Measurements from ENCODE around the gene CRX. TPM values are rescaled to one million over a fixed set of nuclear protein-coding genes. Genes with fewer than 3 reads are reported as not detected.
A peak's percentile ranks its signal among the peaks of the same experiment; 100 is the strongest.
"Not testable (repeated sequence)": the region's sequence is repeated elsewhere in the genome, so short reads cannot be mapped to it uniquely, and the experiment has no call there.

CRX gene
- not detected in 2 replicates for total RNA-seq

DNA sequence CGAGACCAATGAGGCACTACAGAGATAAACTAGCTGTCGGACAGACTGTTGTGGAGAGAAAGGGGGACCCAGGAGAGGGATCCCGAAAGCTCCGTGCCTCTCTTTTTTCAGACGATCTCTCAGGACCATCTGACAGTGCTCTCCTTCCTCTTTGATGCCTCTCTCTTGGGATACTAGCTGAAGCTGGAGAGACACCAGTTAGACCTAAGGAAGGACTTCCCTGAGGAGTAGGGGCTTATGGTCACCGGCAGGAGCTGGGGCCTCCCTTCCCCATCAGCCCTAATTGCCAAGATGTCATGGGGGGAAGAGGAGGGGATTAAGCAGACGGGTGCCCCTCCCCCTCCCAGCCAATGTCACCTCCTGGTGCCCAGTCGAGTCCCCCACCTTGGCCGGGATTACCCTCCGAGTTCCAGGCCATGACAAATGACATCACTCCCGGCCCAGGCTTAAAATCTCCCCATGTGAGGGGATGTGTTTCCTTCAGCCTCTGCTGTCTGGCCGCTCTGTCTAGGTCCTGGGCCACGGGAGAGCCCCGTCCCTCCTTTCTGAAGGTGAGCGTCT lies at the start of gene CRX:
TSS of gene CRX (plus strand) at position 478 of the 561 bp plus-strand sequence. CDS start 12,507 bp downstream, outside the sequence.
- Mint-ChIP-seq H3K36me3 (ENCODE audit: low read depth) (no peaks in the 10 kb centered on the region), H3K27me3 (ENCODE audit: low read depth) (peaks cover 17% of the 10 kb centered on the region), H3K9me3 (no peaks in the 10 kb centered on the region), H3K4me1 (ENCODE audit: low read depth) (no peaks in the 10 kb centered on the region), H3K27ac (no peak within 1 kb of the TSS), H3K4me3 (ENCODE audit: low read depth) (no peak within 1 kb of the TSS)
- intact Hi-C loops (cut with micrococcal nuclease): no loop called here
- DNase-seq (ENCODE audit: low spot score): no peak

DNA sequence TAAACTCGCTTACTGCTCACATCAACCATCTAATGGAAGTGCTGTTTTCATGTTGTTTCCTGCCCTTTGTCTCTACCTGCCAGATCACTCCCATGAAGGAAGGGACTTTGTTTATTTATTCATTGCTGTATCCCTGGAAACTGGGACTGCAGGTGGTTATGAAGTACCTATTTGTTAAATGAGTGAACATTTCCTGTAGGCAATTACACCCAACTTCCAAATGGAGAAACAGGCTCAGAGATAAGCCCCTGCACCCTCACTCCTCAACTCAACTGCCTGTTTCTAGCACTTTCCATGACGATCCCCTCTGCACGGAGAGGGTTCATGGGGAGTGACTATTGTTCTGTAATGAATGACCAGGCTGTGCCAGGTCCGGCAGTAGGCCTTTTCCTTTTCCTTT lies 45.2 kb upstream of the CRX start:
- H3K27me3 Mint-ChIP-seq (ENCODE audit: low read depth): no peaks in the 10 kb centered on the region
- no peaks in the 10 kb centered on the region for H3K9me3 Mint-ChIP-seq
- peaks cover 14% of the 10 kb centered on the region for H3K36me3 Mint-ChIP-seq (ENCODE audit: low read depth)
- peaks cover 9% of the 10 kb centered on the region for H3K4me1 Mint-ChIP-seq (ENCODE audit: low read depth)
- no peak for DNase-seq (ENCODE audit: low spot score)
- H3K27ac Mint-ChIP-seq: no peak overlapping the region
- no peak overlapping the region for H3K4me3 Mint-ChIP-seq (ENCODE audit: low read depth)
- intact Hi-C loops (cut with micrococcal nuclease): no loop called here

DNA sequence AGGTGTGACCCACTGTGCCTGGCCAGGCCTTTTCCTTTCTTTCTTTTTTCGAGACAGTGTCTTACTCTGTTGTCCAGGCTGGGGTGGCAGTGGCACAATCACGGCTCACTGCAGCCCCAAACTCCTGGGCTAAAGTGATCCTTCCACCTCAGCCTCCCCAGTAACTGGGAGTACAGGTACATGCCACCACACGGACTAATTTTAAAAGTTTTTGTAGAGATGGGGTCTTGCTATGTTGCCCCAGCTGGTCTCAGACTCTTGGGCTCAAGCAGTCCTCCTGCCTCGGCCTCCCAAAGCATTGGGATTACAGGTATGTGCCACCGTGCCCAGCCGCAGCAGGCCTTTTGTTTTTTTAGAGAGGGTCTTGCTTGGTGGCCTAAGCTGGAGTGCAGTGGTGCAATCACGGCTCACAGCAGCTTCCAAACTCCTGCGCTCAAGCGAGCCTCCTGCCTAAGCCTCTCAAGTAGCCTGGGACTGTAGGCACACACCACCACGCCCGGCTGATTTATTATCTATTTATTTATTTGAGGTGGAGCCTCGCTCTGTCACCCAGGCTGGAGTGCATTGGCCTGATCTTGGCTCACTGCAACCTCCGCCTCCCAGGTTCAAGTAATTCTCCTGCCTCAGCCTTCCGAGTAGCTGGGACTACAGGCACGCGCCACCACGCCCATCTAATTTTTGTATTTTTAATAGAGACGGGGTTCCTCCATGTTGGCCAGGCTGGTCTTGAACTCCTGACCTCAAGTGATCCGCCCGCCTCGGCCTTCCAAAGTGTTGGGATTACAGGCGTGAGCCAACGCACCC lies 44.3 kb upstream of the CRX start:
- H3K27ac Mint-ChIP-seq: not testable (repeated sequence)

DNA sequence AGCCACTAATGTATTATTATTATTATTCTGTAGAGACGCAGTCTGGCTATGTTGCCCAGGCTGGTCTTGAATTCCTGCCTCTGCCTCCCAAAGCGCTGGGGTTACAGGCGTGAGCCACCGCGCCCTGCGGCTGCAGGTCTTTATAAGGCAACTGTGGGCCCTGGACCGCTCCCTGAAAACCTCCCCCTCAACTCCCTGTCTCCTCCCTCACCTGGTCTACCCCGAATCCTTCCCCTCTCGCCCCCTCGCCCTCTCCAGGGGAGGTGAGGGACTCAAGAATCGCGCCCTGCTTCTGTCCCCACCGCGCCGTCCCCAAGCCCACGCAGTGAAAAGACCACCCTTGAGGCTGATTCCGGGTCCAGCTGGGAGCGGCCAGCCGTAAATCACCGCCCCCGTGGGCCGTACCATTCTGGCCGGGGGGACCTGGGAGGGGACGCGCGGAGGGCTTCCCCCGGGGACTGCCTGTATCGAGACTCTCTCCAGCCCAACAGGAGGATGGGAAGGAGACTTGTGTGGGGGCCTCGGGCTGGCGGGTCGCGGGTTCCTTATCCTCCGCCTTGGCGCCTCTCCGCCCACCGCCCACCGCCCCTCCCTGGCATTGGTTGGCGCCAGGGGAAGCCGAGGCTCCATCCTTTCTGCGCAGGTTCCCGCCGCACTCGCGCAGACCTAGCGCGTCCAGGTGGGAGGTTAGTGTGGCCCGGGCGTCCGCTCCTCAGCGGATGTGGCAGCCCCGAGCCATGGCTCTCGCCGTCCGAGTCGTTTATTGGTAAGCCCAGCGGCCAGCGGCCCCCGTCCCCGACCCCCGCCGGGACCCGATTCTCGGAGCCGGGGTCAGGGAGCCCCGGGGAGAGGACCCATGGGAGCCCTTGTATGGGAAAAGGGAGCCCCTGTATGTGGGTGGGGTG lies 43.4 kb upstream of the CRX start, which contains the start of gene SELENOW:
TSS of gene SELENOW (plus strand) at position 655 of the 905 bp plus-strand sequence. CDS start at position 738, 83 bp downstream.
- Mint-ChIP-seq H3K27ac (peak within 1 kb of the TSS; percentile 91), H3K9me3 (no peaks in the 10 kb centered on the region), H3K4me3 (ENCODE audit: low read depth) (peak within 1 kb of the TSS; percentile 95), H3K4me1 (ENCODE audit: low read depth) (peaks cover 9% of the 10 kb centered on the region), H3K36me3 (ENCODE audit: low read depth) (peaks cover 22% of the 10 kb centered on the region), H3K27me3 (ENCODE audit: low read depth) (no peaks in the 10 kb centered on the region)
- peak; percentile 74 for DNase-seq (ENCODE audit: low spot score)
- intact Hi-C loops (cut with micrococcal nuclease): no loop called here

More for the DNA sequence above, 44.3 kb upstream of the CRX start:
- Mint-ChIP-seq H3K36me3 (ENCODE audit: low read depth) (peaks cover 18% of the 10 kb centered on the region), H3K4me3 (ENCODE audit: low read depth) (peak overlapping the region; percentile 95)
- H3K4me1 Mint-ChIP-seq (ENCODE audit: low read depth); intact Hi-C loops (cut with micrococcal nuclease); H3K27me3 Mint-ChIP-seq (ENCODE audit: low read depth); DNase-seq (ENCODE audit: low spot score); H3K9me3 Mint-ChIP-seq: not testable (repeated sequence)

DNA sequence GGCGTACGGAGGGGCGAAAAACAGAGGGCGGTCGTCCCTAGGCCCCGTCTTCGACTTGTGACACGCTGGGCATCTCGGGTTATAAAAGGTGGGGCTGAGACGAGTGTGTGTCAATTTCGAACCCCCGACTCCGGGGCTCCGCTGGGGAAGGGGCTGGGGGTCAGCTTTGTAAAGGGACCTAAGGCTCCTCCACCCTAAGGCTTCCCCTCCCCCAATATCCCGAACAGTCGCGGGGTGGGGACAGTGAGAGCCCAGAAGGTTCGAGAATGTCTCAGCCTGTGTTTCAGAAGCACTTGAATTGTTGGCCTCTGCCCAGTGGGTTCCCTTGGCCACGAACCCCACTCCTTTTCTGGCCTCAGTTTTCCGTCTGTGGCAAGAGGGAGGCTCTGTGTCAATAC lies 42.8 kb upstream of the CRX start:
- no peaks in the 10 kb centered on the region for H3K9me3 Mint-ChIP-seq
- peaks cover 26% of the 10 kb centered on the region for H3K36me3 Mint-ChIP-seq (ENCODE audit: low read depth)
- peaks cover 9% of the 10 kb centered on the region for H3K4me1 Mint-ChIP-seq (ENCODE audit: low read depth)
- no peaks in the 10 kb centered on the region for H3K27me3 Mint-ChIP-seq (ENCODE audit: low read depth)
- peak overlapping the region; percentile 70 for H3K27ac Mint-ChIP-seq
- H3K4me3 Mint-ChIP-seq (ENCODE audit: low read depth): peak overlapping the region; percentile 95
- intact Hi-C loops (cut with micrococcal nuclease): no loop called here
- DNase-seq (ENCODE audit: low spot score): no peak

DNA sequence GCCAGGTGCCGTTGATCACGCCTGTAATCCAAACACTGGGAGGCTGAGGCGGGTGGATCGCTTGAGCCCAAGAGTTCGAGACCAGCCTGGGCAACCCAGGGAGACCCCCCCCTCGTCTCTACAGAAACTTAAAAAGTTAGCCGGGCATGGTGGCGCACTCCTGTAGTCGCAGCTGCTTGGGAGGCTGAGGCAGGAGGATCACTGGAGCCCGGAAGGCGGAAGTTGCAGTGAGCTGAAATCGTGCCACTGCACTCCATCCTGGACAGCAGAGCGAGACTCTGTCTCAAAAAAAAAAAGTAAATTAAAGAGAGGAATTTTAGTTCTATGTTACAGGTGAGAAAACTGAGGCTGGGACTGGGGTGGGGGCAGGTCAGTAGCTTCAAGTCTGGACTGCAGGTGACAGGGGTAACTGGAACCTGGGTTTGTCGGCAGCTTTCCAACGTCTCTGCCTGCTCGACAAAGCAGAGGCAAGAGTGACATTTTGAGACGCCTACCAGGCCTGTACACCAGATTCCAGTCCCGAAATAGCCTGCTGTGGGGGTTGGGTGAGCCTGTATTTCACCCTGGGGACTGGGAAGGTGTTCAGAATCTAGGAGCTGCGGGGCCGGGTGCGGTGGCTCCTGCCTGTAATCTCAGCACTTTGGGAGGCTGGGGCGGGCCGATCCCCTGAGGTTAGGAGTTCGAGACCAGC lies 42.1 kb upstream of the CRX start:
- Mint-ChIP-seq H3K27ac (peak overlapping the region; percentile 70), H3K9me3 (no peaks in the 10 kb centered on the region), H3K36me3 (ENCODE audit: low read depth) (peaks cover 33% of the 10 kb centered on the region), H3K4me1 (ENCODE audit: low read depth) (peaks cover 9% of the 10 kb centered on the region), H3K27me3 (ENCODE audit: low read depth) (no peaks in the 10 kb centered on the region), H3K4me3 (ENCODE audit: low read depth) (peak overlapping the region; percentile 95)
- intact Hi-C loops (cut with micrococcal nuclease): loop anchor here (10.0 kb wide), 1 partner anchor 65 kb away; the partner anchor contains the start of gene EHD2
- DNase-seq (ENCODE audit: low spot score): no peak

DNA sequence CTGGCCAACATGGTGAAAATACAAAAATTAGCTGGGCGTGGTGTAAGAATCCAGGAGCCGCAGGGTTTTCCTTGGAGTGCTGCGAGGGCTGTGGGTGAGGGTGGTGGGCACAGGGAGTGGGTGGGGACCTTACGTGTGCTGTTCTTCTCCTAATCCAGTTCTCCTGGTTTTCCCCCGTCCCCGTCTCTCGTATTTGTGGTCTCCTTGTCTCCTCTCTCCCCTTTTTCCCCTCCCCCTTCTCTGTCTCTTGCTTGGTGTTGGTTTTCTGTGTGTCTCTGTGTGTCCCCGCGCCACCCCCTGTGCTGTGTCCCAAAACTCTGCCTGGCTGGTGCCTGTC lies 41.6 kb upstream of the CRX start:
- intact Hi-C loops (cut with micrococcal nuclease): loop anchor here (10.0 kb wide), 1 partner anchor 65 kb away; the partner anchor contains the start of gene EHD2
- DNase-seq (ENCODE audit: low spot score): no peak
- peak overlapping the region; percentile 95 for H3K4me3 Mint-ChIP-seq (ENCODE audit: low read depth)
- peaks cover 34% of the 10 kb centered on the region for H3K36me3 Mint-ChIP-seq (ENCODE audit: low read depth)
- no peaks in the 10 kb centered on the region for H3K27me3 Mint-ChIP-seq (ENCODE audit: low read depth)
- peaks cover 9% of the 10 kb centered on the region for H3K4me1 Mint-ChIP-seq (ENCODE audit: low read depth)
- peak overlapping the region; percentile 63 for H3K27ac Mint-ChIP-seq
- no peaks in the 10 kb centered on the region for H3K9me3 Mint-ChIP-seq

DNA sequence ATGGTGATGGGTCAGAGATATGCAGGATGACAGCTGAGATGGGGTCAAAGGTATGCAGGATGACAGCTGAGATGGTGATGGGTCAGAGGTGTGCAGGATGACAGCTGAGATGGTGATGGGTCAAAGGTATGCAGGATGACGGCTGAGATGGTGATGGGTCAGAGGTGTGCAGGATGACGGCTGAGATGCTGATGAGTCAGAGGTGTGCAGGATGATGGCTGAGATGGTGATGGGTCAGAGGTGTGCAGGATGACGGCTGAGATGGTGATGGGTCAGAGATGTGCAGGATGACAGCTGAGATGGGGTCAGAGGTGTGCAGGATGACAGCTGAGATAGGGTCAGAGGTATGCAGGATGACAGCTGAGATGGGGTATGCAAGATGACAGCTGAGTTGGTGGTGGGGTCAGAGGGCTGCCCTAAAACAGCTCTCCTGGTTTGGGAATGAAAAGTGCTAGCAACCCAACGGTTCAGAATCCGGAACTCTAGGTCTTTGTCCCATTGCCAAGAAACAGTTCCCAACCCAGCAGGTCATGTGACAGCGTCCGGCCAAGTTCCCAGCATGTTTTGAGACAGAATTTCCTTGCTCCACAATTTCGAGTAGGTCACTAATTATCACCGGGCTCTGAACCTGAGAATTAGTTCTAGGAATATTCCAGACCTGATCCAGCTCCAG lies 40.0 kb upstream of the CRX start:
- no peaks in the 10 kb centered on the region for H3K9me3 Mint-ChIP-seq
- H3K27me3 Mint-ChIP-seq (ENCODE audit: low read depth): no peaks in the 10 kb centered on the region
- H3K4me1 Mint-ChIP-seq (ENCODE audit: low read depth): peaks cover 9% of the 10 kb centered on the region
- H3K4me3 Mint-ChIP-seq (ENCODE audit: low read depth): no peak overlapping the region
- no peak for DNase-seq (ENCODE audit: low spot score)
- H3K36me3 Mint-ChIP-seq (ENCODE audit: low read depth): peaks cover 37% of the 10 kb centered on the region
- intact Hi-C loops (cut with micrococcal nuclease): loop anchor here (10.0 kb wide), 1 partner anchor 67 kb away; the partner anchor contains the start of gene EHD2
- no peak overlapping the region for H3K27ac Mint-ChIP-seq

DNA sequence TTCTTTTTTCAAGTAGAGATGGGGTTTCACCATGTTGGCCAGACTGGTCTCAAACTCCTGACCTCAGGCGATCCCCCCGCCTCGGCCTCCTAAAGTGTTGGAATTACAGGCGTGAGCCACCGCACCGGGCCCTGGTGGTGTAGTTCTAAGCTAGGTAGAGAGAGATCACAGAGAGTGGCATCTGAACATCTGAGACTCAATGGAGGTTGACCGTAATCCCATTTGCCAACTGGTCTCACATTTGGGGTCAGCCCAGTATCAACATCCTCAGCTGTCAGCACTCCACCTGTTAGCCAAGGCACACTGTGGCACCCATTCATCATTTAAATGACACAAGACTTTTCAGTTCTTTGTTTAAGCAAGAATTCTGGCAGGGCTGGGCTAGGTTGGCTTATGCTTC lies 35.2 kb upstream of the CRX start:
- H3K4me1 Mint-ChIP-seq (ENCODE audit: low read depth): peaks cover 2% of the 10 kb centered on the region
- no peaks in the 10 kb centered on the region for H3K27me3 Mint-ChIP-seq (ENCODE audit: low read depth)
- no peak for DNase-seq (ENCODE audit: low spot score)
- H3K4me3 Mint-ChIP-seq (ENCODE audit: low read depth): no peak overlapping the region
- H3K36me3 Mint-ChIP-seq (ENCODE audit: low read depth): peaks cover 26% of the 10 kb centered on the region
- no peaks in the 10 kb centered on the region for H3K9me3 Mint-ChIP-seq
- intact Hi-C loops (cut with micrococcal nuclease): loop anchor here (10.0 kb wide), 1 partner anchor 72 kb away; the partner anchor contains the start of gene EHD2
- H3K27ac Mint-ChIP-seq: no peak overlapping the region

DNA sequence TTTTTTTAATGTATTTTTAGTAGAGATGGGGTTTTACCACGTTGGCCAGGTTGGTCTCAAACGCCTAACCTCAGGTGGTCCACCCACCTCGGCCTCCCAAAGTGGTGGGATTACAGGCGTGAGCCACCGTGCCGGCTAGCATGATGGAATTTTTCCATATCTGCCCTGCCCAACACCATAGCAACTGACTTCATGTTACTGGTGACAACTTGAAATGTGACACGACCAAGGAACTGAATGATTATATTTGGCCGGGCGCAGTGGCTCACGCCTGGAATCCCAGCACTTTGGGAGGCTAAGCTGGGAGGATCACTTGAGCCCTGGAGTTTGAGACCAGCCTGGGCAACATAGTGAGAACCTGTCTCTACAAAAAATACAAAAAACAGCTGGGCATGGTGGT lies 34.4 kb upstream of the CRX start:
- peaks cover 22% of the 10 kb centered on the region for H3K36me3 Mint-ChIP-seq (ENCODE audit: low read depth)
- not testable (repeated sequence) for H3K9me3 Mint-ChIP-seq; H3K27me3 Mint-ChIP-seq (ENCODE audit: low read depth); H3K4me1 Mint-ChIP-seq (ENCODE audit: low read depth); H3K4me3 Mint-ChIP-seq (ENCODE audit: low read depth); H3K27ac Mint-ChIP-seq; DNase-seq (ENCODE audit: low spot score)
- intact Hi-C loops (cut with micrococcal nuclease): loop anchor here (10.0 kb wide), 1 partner anchor 73 kb away; the partner anchor contains the start of gene EHD2

DNA sequence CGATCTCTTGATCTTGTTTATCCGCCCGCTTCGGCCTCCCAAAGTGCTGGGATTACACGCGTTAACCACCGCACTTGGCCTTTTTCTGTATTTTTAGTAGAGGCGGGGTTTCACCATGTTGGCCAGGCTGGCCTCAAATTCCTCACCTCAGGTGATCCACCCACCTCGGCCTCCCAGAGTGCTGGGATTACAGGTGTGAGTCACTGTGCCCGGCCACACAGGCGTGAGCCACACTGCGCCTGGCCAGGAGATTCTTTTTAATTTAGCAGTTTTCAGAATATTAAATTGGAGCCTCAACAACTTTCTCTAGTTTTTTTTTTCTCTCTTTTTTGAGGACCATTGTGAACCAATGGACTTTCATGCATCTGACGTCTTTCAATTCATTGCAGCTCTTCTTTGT lies 31.9 kb upstream of the CRX start:
- not testable (repeated sequence) for H3K4me3 Mint-ChIP-seq (ENCODE audit: low read depth); DNase-seq (ENCODE audit: low spot score); H3K27me3 Mint-ChIP-seq (ENCODE audit: low read depth); H3K9me3 Mint-ChIP-seq; H3K27ac Mint-ChIP-seq; H3K4me1 Mint-ChIP-seq (ENCODE audit: low read depth); H3K36me3 Mint-ChIP-seq (ENCODE audit: low read depth)
- intact Hi-C loops (cut with micrococcal nuclease): loop anchor here (10.0 kb wide), 1 partner anchor 75 kb away; the partner anchor contains the start of gene EHD2

Measured in activated T-helper 2 cell treated with anti-CD3 and anti-CD28 coated beads, Interferon-gamma antibody, Interleukin-2, Interleukin-4, amounts not matched to agents 10 μg/mL and 5 μg/mL and 100 μg/mL, durations not matched to agents 14 hours and 24 hours and 36 hours (primary cell).